Keratinocyte (primary cell): Measurements from ENCODE around the gene GIMAP8. TPM values are rescaled to one million over a fixed set of nuclear protein-coding genes. Genes with fewer than 3 reads are reported as not detected.

Experiments used
- DNase-seq: peaks from one replicate; pipeline ENCODE4 v3.0.0-alpha.2; 2011; ENCODE audit warnings: low read depth, missing footprints, low spot score
- FAIRE-seq: peaks from 2 replicates; lab custom pipeline; 2011; peaks lifted over from hg19 to GRCh38; lab: Jason Lieb, UNC
- H2AFZ ChIP-seq: 2 replicates; pipeline ENCODE4 v1.6.0; 2012; ENCODE audit warnings: low read length, control low read depth, inconsistent platforms; ENCODE audit not compliant: control insufficient read depth
- H3K27ac ChIP-seq: 2 replicates; pipeline ENCODE4 v1.5.1; 2011; ENCODE audit warnings: low read length; ENCODE audit not compliant: control insufficient read depth, insufficient read depth
- H3K27me3 ChIP-seq: 3 replicates; pipeline ENCODE4 v1.6.0; 2011; ENCODE audit warnings: low read length; ENCODE audit not compliant: control insufficient read depth, insufficient read depth; ENCODE audit errors: extremely low read depth
- H3K36me3 ChIP-seq, 2 experiments: 2 replicates in 1 of 2; 3 replicates in 1 of 2; pipeline ENCODE4 v1.5.1; 2011; ENCODE audit warnings: low read length in 2 of 2, mild to moderate bottlenecking in 1 of 2; ENCODE audit not compliant: control insufficient read depth in 2 of 2, insufficient read depth in 2 of 2; ENCODE audit errors: extremely low read depth in 1 of 2
- H3K4me1 ChIP-seq: 3 replicates; pipeline ENCODE4 v1.5.1; 2011; ENCODE audit warnings: low read length; ENCODE audit not compliant: control insufficient read depth, insufficient read depth; ENCODE audit errors: extremely low read depth
- H3K4me2 ChIP-seq: 3 replicates; pipeline ENCODE4 v1.6.0; 2011; ENCODE audit warnings: low read depth, low read length; ENCODE audit not compliant: control insufficient read depth, insufficient read depth; ENCODE audit errors: extremely low read depth
- H3K4me3 ChIP-seq, 3 experiments: fragments of 200-600 bp in 1 of 3; sonication (generic) in 1 of 3; 2 replicates in 2 of 3; 3 replicates in 1 of 3; pipeline ENCODE4 v1.5.1; 2011 to 2016; ENCODE audit warnings: low read length in 3 of 3, mild to moderate bottlenecking in 3 of 3, control low read depth in 2 of 3, inconsistent platforms in 1 of 3, low read depth in 1 of 3, mixed read lengths in 1 of 3, mixed run types in 1 of 3, moderate library complexity in 1 of 3; ENCODE audit not compliant: control insufficient read depth in 2 of 3, insufficient read depth in 2 of 3; ENCODE audit errors: extremely low read depth in 1 of 3
- H3K79me2 ChIP-seq: 2 replicates; pipeline ENCODE4 v1.6.0; 2012; ENCODE audit warnings: low read length; ENCODE audit not compliant: control insufficient read depth, insufficient read depth
- H3K9ac ChIP-seq: 3 replicates; pipeline ENCODE4 v1.6.0; 2011; ENCODE audit warnings: low read length; ENCODE audit not compliant: control insufficient read depth, insufficient read depth; ENCODE audit errors: extremely low read depth
- H3K9me1 ChIP-seq: 3 replicates; pipeline ENCODE4 v1.6.0; 2011; ENCODE audit warnings: low read length; ENCODE audit not compliant: control insufficient read depth, insufficient read depth; ENCODE audit errors: extremely low read depth
- H3K9me3 ChIP-seq: 2 replicates; pipeline ENCODE4 v1.5.1; 2012; ENCODE audit warnings: low read depth, low read length; ENCODE audit not compliant: control insufficient read depth
- H4K20me1 ChIP-seq: 3 replicates; pipeline ENCODE4 v1.6.0; 2011; ENCODE audit warnings: low read length; ENCODE audit not compliant: control insufficient read depth, insufficient read depth; ENCODE audit errors: extremely low read depth
- EZH2 ChIP-seq: IDR thresholded peaks from one replicate; pipeline ENCODE4 v1.6.1; 2012; ENCODE audit warnings: inconsistent platforms, mild to moderate bottlenecking, low read length, moderate library complexity
- dilution Hi-C: fragments of 300-500 bp; cut with MboI; formaldehyde crosslinking; loops from one replicate; pipeline ENCODE4 v1.7.0; 2020; ENCODE audit warnings: low sequenced_read_pairs; ENCODE audit not compliant: extremely low pct_ligation_motif_present
- polyA plus RNA-seq, 5 experiments: library from polyadenylated mRNA; depleted of rRNA in 3 of 5; stranded (reverse) in 3 of 5; stranded (forward) in 1 of 5; unstranded in 1 of 5; fragments of >200 nt; gene quantifications; 1 replicate in 1 of 5; 2 replicates in 3 of 5; 3 replicates in 1 of 5; pipeline versions ENCODE4 v1.2.1 to v1.2.3, GENCODE V29; 2011 to 2012; ENCODE audit warnings: missing spikeins in 2 of 5, low read depth in 1 of 5, low replicate concordance in 1 of 5
- TF ChIP-seq, protein P1 (sequence below), 3 experiments: IDR thresholded peaks in 1 of 3; conservative IDR thresholded peaks in 1 of 3; optimal IDR thresholded peaks in 1 of 3; 2 replicates in 2 of 3; 3 replicates in 1 of 3; pipeline versions ENCODE3 to v1.5.1; 2011; ENCODE audit warnings: low read length in 3 of 3, mild to moderate bottlenecking in 3 of 3, moderate library complexity in 2 of 3, control low read depth in 1 of 3, inconsistent platforms in 1 of 3; ENCODE audit not compliant: insufficient read depth in 2 of 3; ENCODE audit errors: extremely low read depth in 1 of 3

GIMAP8 gene
- polyA plus RNA-seq, 1 donor (not counting 4 experiments of a cell fraction or from before 2014, with no cell fraction given), result 0.26 TPM

DNA sequence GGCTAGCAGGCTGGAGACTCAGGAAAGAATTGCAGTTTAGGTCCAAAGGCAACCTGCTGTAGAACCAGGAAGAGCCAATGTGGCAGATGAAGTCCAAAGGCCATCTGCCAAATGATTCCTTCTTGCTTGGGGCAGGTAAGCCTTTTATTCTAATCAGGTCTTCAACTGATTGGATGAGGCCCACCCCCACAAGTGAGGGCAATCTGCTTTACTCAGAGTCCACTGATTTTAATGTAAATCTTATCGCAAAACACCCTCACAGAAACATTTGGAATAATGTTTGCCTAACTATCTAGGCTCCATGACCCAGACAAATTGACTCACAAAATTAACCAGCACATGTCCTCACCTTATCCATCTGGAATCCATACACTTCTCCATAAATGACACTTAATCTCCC, 7.8 kb downstream of the GIMAP8 start:
- Histone ChIP-seq H3K4me1 (peaks cover 8% of the 10 kb centered on the region), H3K4me2 (no peak overlapping the region), H3K4me3 (no peak overlapping the region), H3K9me1 (no peaks in the 10 kb centered on the region), H3K36me3 (no peaks in the 10 kb centered on the region), H3K9ac (no peak overlapping the region), H3K27ac (no peak overlapping the region), H3K79me2 (no peaks in the 10 kb centered on the region), H4K20me1 (no peaks in the 10 kb centered on the region), H2AFZ (no peak overlapping the region), H3K27me3 (no peaks in the 10 kb centered on the region), H3K9me3 (peaks cover 5% of the 10 kb centered on the region)
- DNase-seq (no peak), FAIRE-seq (no peak)
- dilution Hi-C loops, result no loop called here
- no peak for TF ChIP-seq EZH2
- TF ChIP-seq, protein P1, sequence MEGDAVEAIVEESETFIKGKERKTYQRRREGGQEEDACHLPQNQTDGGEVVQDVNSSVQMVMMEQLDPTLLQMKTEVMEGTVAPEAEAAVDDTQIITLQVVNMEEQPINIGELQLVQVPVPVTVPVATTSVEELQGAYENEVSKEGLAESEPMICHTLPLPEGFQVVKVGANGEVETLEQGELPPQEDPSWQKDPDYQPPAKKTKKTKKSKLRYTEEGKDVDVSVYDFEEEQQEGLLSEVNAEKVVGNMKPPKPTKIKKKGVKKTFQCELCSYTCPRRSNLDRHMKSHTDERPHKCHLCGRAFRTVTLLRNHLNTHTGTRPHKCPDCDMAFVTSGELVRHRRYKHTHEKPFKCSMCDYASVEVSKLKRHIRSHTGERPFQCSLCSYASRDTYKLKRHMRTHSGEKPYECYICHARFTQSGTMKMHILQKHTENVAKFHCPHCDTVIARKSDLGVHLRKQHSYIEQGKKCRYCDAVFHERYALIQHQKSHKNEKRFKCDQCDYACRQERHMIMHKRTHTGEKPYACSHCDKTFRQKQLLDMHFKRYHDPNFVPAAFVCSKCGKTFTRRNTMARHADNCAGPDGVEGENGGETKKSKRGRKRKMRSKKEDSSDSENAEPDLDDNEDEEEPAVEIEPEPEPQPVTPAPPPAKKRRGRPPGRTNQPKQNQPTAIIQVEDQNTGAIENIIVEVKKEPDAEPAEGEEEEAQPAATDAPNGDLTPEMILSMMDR (optimal IDR thresholded peaks at IDR 0.05 in 1 of 3, IDR thresholded peaks at IDR 0.05 in 1 of 3, conservative IDR thresholded peaks at IDR 0.05 in 1 of 3; ENCODE audit: extremely low read depth in 1 of 3, insufficient read depth in 2 of 3, low read length in 3 of 3), result no peak

DNA sequence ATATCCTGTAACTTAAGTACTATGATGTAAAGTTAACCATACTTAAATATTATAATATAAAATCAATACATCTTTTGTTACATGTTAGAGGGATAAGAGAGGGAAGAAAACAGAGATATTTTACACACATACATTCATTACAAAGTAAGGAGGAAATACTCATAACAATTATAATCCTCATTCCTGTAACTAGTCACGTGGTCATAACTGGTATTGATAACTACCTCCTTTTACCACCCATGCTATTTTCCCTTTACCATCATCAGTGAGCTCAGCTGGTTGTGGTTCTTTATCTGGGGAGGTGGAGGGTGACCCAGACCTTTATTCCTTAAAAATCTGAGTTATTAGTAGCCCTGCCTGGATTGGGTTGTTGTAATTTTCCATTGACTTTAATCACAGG, 8.3 kb downstream of the GIMAP8 start:
- dilution Hi-C loops, result no loop called here
- no peaks in the 10 kb centered on the region for H3K9me1 ChIP-seq
- H4K20me1 ChIP-seq, result no peaks in the 10 kb centered on the region
- H3K27me3 ChIP-seq, result no peaks in the 10 kb centered on the region
- H3K9ac ChIP-seq, result no peak overlapping the region
- peaks cover 5% of the 10 kb centered on the region for H3K9me3 ChIP-seq
- no peak overlapping the region for H2AFZ ChIP-seq
- H3K4me2 ChIP-seq, result no peak overlapping the region
- no peak overlapping the region for H3K27ac ChIP-seq
- no peak for TF ChIP-seq EZH2
- TF ChIP-seq, protein P1 (optimal IDR thresholded peaks at IDR 0.05 in 1 of 3, IDR thresholded peaks at IDR 0.05 in 1 of 3, conservative IDR thresholded peaks at IDR 0.05 in 1 of 3; ENCODE audit: extremely low read depth in 1 of 3, insufficient read depth in 2 of 3, low read length in 3 of 3), result no peak
- no peak overlapping the region for H3K4me3 ChIP-seq
- no peak for FAIRE-seq
- peaks cover 8% of the 10 kb centered on the region for H3K4me1 ChIP-seq
- no peaks in the 10 kb centered on the region for H3K79me2 ChIP-seq
- no peak for DNase-seq
- no peaks in the 10 kb centered on the region for H3K36me3 ChIP-seq
